Fibroblast of mammary gland (primary cell): Measurements from ENCODE around the gene PCAT7.
"Not testable (repeated sequence)": the region's sequence is repeated elsewhere in the genome, so short reads cannot be mapped to it uniquely, and the experiment has no call there.

Experiments
- DNase-seq: peaks from one replicate; pipeline ENCODE4 v3.0.0-alpha.2; 2010; ENCODE audit warnings: low read depth
- H3K4me3 ChIP-seq: 2 replicates; pipeline ENCODE4 v1.5.1; 2011; ENCODE audit warnings: low read depth, mild to moderate bottlenecking, low read length, moderate library complexity; ENCODE audit not compliant: control insufficient read depth
- TF ChIP-seq, protein P1 (sequence below): conservative IDR thresholded peaks from 2 replicates; pipeline ENCODE4 v1.5.1; 2011; ENCODE audit warnings: low read depth, low read length, inconsistent platforms; ENCODE audit not compliant: control insufficient read depth, insufficient read depth

PCAT7 gene

DNA sequence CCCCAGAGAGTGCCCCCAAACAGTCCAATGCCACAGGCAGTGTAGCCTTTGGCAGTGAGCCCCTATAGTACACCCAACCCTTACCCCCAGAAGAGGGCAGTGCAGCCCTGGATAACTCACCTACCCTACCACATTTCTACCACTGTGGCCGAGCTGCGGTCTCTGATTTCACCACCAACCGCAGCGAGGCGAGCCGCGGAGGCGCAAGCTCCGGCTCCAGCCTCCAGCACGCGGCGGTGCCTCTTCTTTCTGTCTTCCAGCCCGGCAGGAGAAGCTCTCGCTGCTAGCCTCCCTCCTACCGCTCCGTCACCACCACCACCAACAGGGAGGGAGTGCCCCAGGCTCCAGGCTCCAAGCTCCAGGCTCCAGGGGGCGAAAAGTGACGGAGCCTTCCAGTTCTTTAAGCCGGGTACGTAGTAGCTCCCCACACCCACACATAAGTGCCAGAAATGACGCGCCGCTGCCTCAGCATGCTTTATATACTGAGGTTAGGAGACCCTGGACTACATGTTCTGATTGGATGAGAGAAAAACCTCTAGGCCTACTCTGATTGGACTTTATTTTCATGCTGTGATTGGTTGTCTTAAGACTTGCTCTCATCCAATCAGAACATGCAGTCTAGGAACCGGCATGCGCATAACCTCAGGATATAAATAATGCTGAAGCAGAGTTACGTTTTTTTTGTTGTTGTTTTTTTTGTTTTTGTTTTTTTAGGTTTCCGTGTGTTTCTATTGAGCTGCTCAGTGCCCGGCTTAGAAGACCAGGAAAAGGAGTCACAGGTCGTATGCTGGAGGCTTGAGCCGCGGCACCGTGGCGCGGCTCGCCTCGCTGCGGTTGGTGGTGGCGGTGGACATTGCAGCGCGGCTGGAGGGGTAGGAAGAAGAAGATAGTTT, at the start of gene PCAT7:
Gene PCAT7, plus strand, starts transcription at position 645 of the 893 bp plus-strand sequence.
- no peak within 1 kb of the TSS for H3K4me3 ChIP-seq
- no peak for DNase-seq
- TF ChIP-seq, protein P1, sequence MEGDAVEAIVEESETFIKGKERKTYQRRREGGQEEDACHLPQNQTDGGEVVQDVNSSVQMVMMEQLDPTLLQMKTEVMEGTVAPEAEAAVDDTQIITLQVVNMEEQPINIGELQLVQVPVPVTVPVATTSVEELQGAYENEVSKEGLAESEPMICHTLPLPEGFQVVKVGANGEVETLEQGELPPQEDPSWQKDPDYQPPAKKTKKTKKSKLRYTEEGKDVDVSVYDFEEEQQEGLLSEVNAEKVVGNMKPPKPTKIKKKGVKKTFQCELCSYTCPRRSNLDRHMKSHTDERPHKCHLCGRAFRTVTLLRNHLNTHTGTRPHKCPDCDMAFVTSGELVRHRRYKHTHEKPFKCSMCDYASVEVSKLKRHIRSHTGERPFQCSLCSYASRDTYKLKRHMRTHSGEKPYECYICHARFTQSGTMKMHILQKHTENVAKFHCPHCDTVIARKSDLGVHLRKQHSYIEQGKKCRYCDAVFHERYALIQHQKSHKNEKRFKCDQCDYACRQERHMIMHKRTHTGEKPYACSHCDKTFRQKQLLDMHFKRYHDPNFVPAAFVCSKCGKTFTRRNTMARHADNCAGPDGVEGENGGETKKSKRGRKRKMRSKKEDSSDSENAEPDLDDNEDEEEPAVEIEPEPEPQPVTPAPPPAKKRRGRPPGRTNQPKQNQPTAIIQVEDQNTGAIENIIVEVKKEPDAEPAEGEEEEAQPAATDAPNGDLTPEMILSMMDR: peak; percentile 9

DNA sequence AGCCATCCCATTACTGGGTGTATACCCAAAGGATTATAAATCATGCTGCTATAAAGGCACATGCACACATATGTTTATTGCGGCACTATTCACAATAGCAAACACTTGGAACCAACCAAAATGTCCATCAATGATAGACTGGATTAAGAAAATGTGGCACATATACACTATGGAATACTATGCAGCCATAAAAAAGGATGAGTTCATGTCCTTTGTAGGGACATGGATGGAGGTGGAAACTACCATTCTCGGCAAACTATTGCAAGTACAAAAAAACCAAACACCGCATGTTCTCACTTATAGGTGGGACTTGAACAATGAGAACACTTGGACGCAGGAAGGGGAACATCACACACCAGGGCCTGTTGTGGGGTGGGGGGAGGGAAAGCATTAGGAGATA, 48.5 kb upstream of the PCAT7 start:
- not testable (repeated sequence) for DNase-seq, H3K4me3 ChIP-seq

DNA sequence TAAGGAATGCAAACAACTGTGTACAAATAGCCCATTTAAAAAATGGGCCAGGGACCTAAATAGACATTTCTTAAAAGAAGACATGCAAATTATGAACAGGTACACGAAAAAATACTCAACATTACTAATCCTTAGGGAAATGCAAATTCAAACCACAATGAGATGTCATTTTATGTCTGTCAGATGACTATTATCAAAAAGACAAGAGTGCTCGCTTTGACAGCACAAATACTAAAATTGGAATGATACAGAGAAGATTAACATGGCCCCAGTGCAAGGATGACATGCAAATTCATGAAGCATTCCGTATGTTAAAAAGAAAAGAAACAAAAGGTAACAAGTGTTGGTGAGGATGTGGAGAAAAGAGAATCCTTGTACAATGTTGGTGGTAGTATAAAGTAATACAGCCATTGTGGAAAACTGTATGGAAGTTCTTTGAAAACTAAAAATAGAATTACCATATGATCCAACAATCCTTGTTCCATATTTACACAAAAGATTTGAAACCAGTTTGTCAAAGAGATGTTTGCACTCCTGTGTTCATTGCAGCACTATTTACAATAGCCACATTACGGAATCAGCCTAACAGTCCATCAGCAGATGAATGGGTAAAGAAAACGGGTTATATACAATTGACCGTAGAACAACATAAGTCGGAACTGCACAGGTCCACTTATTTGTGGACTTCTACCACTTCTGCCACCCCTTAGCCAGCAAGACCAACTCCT, 47.2 kb upstream of the PCAT7 start:
- no peak for DNase-seq
- no peak overlapping the region for H3K4me3 ChIP-seq
- TF ChIP-seq, protein P1: no peak

DNA sequence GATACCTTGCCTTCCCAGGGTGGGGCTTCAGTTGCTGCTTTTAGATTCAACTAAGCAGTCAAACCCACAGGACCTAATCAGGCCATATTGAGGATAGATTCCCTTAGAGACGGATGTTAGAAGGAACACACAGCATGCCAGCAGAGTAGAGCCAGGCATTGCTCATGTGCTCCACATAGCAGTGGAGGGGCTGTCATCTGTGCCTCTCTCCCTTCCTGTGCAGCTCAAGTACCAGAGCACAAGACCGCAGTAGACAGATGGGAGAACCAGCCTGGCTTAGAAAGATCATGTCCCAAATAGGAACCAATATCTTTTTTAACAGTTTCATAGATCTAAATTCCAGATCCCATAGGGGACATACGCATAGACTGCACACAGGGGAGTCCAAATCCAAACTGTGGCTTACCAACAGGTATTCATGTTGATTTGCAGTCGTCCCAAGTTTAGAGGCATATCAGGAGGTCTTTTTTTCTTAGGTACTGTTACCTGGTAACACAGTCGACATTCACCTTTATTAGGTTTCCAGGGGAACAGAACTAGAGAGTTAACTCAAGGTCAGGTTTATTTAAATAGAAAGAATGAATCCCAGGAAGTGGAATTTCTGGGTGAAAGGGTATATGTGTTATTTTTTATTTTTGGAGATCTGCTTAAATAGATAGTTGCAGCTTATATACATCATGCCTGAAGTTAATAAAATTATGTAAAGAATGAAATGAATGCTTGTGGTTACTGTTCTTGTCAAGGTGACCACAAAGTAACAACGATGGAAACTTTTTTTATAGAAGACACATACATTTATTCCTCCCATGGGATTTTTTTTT, 43.5 kb upstream of the PCAT7 start:
- no peak for DNase-seq
- no peak overlapping the region for H3K4me3 ChIP-seq
- TF ChIP-seq, protein P1: no peak

DNA sequence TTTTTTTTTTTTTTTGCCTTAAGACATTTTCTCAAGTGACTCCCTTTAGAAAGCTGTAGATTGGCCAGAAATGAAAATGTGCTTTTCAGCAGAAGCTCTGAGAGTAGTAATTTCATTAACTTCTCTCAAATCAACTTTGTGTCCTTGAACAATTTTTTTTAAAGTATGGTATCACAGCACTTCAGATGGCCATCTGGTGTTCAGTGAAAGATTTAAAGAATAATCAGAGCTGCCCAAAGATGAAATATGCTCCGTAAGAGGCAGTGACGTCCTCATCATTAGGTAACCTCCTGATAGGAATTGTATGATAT, 43.0 kb upstream of the PCAT7 start:
- TF ChIP-seq, protein P1: no peak
- no peak for DNase-seq
- no peak overlapping the region for H3K4me3 ChIP-seq

DNA sequence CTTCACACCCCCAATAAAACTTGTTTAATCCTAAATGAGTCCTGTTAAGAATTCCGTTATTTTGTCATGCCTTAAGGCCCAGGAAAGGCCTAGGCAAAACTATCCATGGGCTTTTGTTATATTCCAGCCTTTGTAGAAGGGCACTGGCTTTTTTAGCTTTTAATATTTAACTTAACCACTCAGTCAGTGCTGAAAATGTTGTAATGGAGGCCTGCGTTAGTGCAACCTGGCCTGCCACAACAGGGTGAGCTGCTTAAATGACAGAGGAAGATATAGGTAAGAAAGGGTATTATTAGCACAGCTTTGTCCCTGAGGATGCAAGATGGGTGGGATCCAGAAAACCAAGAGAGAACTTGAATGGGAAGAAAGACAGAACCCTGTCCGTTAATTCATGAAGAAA, 40.2 kb upstream of the PCAT7 start:
- DNase-seq: no peak

More for the DNA sequence above, 40.2 kb upstream of the PCAT7 start:
- TF ChIP-seq, protein P1: no peak
- H3K4me3 ChIP-seq: no peak overlapping the region
